HepG2 (cell line): Measurements from ENCODE around the gene CLIP2. TPM values are rescaled to one million over a fixed set of nuclear protein-coding genes. Genes with fewer than 3 reads are reported as not detected.

Experiments used
- ARID5B ChIP-seq: IDR thresholded peaks from 2 replicates; pipeline ENCODE4 v1.4.0; 2020; ENCODE audit warnings: mild to moderate bottlenecking, missing genetic modification reagents
- ATRX ChIP-seq: sonication (generic); formaldehyde crosslinking; IDR thresholded peaks from 2 replicates; pipeline ENCODE4 v1.4.0; 2020; ENCODE audit warnings: missing genetic modification reagents, borderline replicate concordance
- RAD21 ChIP-seq: fragments of 450-650 bp; formaldehyde crosslinking; IDR thresholded peaks from 2 replicates; pipeline ENCODE4 v1.5.0; 2020; ENCODE audit warnings: mild to moderate bottlenecking
- STAT5B ChIP-seq: sonication (generic); formaldehyde crosslinking; IDR thresholded peaks from 2 replicates; pipeline ENCODE4 v1.4.0; 2020; ENCODE audit warnings: missing genetic modification reagents
- TFAP4 ChIP-seq: sonication (generic); IDR thresholded peaks from 2 replicates; pipeline ENCODE4 v1.6.1; 2016; ENCODE audit warnings: low read depth, borderline replicate concordance
- ZBTB44 ChIP-seq: sonication (generic); formaldehyde crosslinking; IDR thresholded peaks from 2 replicates; pipeline ENCODE4 v1.4.0; 2020; ENCODE audit warnings: missing genetic modification reagents
- ZNF234 ChIP-seq: sonication (generic); formaldehyde crosslinking; conservative IDR thresholded peaks from 2 replicates; pipeline ENCODE4 v1.5.1; 2020; ENCODE audit warnings: mild to moderate bottlenecking, missing genetic modification reagents
- polyA plus RNA-seq, 8 experiments: library from polyadenylated mRNA; depleted of rRNA in 3 of 8; stranded (reverse) in 7 of 8; unstranded in 1 of 8; fragments of >200 nt; fragmentation: Illumina TruSeq in 4 of 8; extraction: Trizol in 4 of 8; gene quantifications; 2 replicates each; pipeline versions ENCODE4 v1.2.1 to v1.2.3, GENCODE V29; 2011 to 2016; ENCODE audit warnings: low read depth in 4 of 8, missing spikeins in 1 of 8, mixed read lengths in 1 of 8; ENCODE audit not compliant: insufficient read depth in 1 of 8
- total RNA-seq, 5 experiments: library from RNA; depleted of rRNA; stranded (reverse); fragments of >200 nt; fragmentation: Illumina TruSeq; extraction: Trizol; gene quantifications; 2 replicates each; pipeline ENCODE4 v1.2.3, GENCODE V29; 2016; ENCODE audit warnings: low read depth in 1 of 5

The CLIP2 gene
- total and polyA plus RNA-seq, 2 of the 13 experiments (the other 11 are each of a cell fraction or from before 2014, with no cell fraction given) = 6.5 to 17.4 TPM

DNA sequence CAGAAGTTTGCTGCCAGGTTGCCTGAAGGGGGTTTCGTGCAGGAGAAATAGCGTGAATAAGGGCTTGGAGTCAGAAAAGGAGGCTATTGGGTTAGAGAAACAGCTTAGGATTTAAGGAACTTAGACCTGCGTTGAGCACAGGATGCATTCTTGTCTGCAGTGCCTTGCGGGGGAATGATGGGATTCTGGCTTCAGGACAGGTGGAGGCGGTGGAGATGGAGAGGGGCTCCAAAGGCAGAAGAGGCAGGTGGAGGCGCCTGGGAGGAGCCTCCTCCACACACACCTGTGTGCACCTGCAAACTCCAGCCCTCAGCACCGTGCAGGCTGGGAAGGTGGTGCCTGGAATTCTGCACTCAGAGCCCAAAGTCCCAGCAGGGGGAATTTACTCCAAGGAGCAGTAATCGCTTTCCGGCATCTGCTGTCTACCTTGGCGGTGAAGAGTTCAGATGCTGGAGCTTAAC lies 1.8 kb downstream of the CLIP2 start (continued):
- TF ChIP-seq ZNF234 (CRISPR knock-in tag) (no peak), STAT5B (CRISPR knock-in tag) (no peak), RAD21 (CRISPR knock-in tag) (no peak), ATRX (CRISPR knock-in tag) (no peak), ZBTB44 (no peak), TFAP4 (no peak), ARID5B (CRISPR knock-in tag) (no peak)
